Thoracic aorta (tissue), 2 donors: Measurements from ENCODE around the gene SPATC1L. TPM values are rescaled to one million over a fixed set of nuclear protein-coding genes. Genes with fewer than 3 reads are reported as not detected.

Source experiments
- ATAC-seq: fragments of 150-250 bp; one replicate; pipeline ENCODE4 v1.8.0; 2017; ENCODE audit warnings: low read depth; ENCODE audit not compliant: insufficient number of reproducible peaks, low FRiP score
- DNase-seq: peaks from one replicate; pipeline ENCODE4 v3.0.0-alpha.2; 2020; ENCODE audit warnings: low spot score
- H3K27ac ChIP-seq, 2 donors: fragments of 200-600 bp; sonication (generic); 1 replicate in 1 of 2; 2 replicates in 1 of 2; pipeline ENCODE4 v1.5.1; 2016; ENCODE audit warnings: mild to moderate bottlenecking in 2 of 2, moderate library complexity in 2 of 2
- H3K27me3 ChIP-seq: fragments of 200-600 bp; sonication (generic); replicated peaks from 2 replicates; pipeline ENCODE4 v1.6.0; 2016; ENCODE audit warnings: mild to moderate bottlenecking; ENCODE audit not compliant: insufficient read depth
- H3K36me3 ChIP-seq: fragments of 200-600 bp; sonication (generic); one replicate; pipeline ENCODE4 v1.5.1; 2016
- H3K4me1 ChIP-seq, 2 donors: fragments of 200-600 bp; sonication (generic); 1 replicate in 1 of 2; 2 replicates in 1 of 2; pipeline versions ENCODE4 v1.5.1 to v1.6.0; 2016; ENCODE audit warnings: low read depth in 2 of 2, mild to moderate bottlenecking in 1 of 2; ENCODE audit not compliant: control insufficient read depth in 1 of 2
- H3K4me3 ChIP-seq: fragments of 200-600 bp; sonication (generic); 2 replicates; pipeline ENCODE4 v1.5.1; 2016; ENCODE audit warnings: mild to moderate bottlenecking
- H3K9me3 ChIP-seq: fragments of 200-600 bp; sonication (generic); 2 replicates; pipeline ENCODE4 v1.5.1; 2016
- CTCF ChIP-seq: fragments of 200-600 bp; sonication (generic); IDR thresholded peaks from one replicate; pipeline ENCODE4 v1.5.1; 2019; ENCODE audit warnings: antibody characterized with exemption
- total RNA-seq, 2 donors: library from RNA; depleted of rRNA; stranded (reverse); fragments of >200 nt; gene quantifications; one replicate each; pipeline versions ENCODE4 v1.1.0 to v1.2.3, GENCODE V29; 2016

Gene SPATC1L
- 1 to 10 TPM; 3.2 to 7.9 TPM for total RNA-seq

GRCh38 chr21:46183910-46184624, at the start of gene SPATC1L:
TSS of gene SPATC1L (minus strand) at chr21:46184459. CDS start at chr21:46182816, 1,643 bp downstream.
- H3K27ac ChIP-seq: peak within 1 kb of the TSS; percentile 39 to 79
- peak; percentile 58 for ATAC-seq
- no peaks in the 10 kb centered on the region for H3K9me3 ChIP-seq
- H3K4me3 ChIP-seq: peak within 1 kb of the TSS; percentile 85
- TF ChIP-seq CTCF: no peak
- no peak for DNase-seq
- H3K4me1 ChIP-seq: peaks cover 0 to 3% of the 10 kb centered on the region in 2 donors
- peaks cover 3% of the 10 kb centered on the region for H3K36me3 ChIP-seq
- H3K27me3 ChIP-seq: no peaks in the 10 kb centered on the region

- peak overlapping the region; percentile 98 for H3K4me3 ChIP-seq
- H3K4me1 ChIP-seq: peaks cover 27 to 31% of the 10 kb centered on the region in 2 donors
- no peaks in the 10 kb centered on the region for H3K27me3 ChIP-seq
- peak overlapping the region; percentile 66 to 69 for H3K27ac ChIP-seq
- no peak for ATAC-seq
- no peaks in the 10 kb centered on the region for H3K9me3 ChIP-seq
- H3K36me3 ChIP-seq: peaks cover 3% of the 10 kb centered on the region
- DNase-seq: no peak
- no peak for TF ChIP-seq CTCF
Observed at GRCh38 chr21:46229923-46230260, 45.6 kb upstream of the SPATC1L start.

GRCh38 chr21:46229133-46229922, 45.1 kb upstream of the SPATC1L start:
- Histone ChIP-seq H3K36me3 (no peaks in the 10 kb centered on the region), H3K4me3 (peak overlapping the region; percentile 98), H3K4me1 (peaks cover 30 to 31% of the 10 kb centered on the region in 2 donors), H3K27ac (peak overlapping the region; percentile 66 to 69), H3K9me3 (no peaks in the 10 kb centered on the region), H3K27me3 (no peaks in the 10 kb centered on the region)
- DNase-seq: no peak
- ATAC-seq: peak; percentile 1
- peak; percentile 66 for TF ChIP-seq CTCF

GRCh38 chr21:46228345-46229051, 44.2 kb upstream of the SPATC1L start, which contains the start of gene LSS:
TSS of gene LSS (minus strand) at chr21:46228774. CDS start at chr21:46228745, 29 bp downstream.
- H3K27me3 ChIP-seq: no peaks in the 10 kb centered on the region
- peak within 1 kb of the TSS; percentile 98 for H3K4me3 ChIP-seq
- no peaks in the 10 kb centered on the region for H3K36me3 ChIP-seq
- no peak for TF ChIP-seq CTCF
- H3K4me1 ChIP-seq: peaks cover 30 to 31% of the 10 kb centered on the region in 2 donors
- peak within 1 kb of the TSS; percentile 77 to 91 for H3K27ac ChIP-seq
- ATAC-seq (peak; percentile 67), DNase-seq (peak; percentile 93)
- no peaks in the 10 kb centered on the region for H3K9me3 ChIP-seq
